PC-9 (cell line): ENCODE data around the gene MIDN. TPM values are rescaled to one million over a fixed set of nuclear protein-coding genes. Genes with fewer than 3 reads are reported as not detected.

Source experiments
- BruUV-seq: library from RNA; stranded (reverse); fragments of 400-500 nt; replicated peaks from 2 replicates; lab custom pipeline; 2021; lab: Mats Ljungman, UMichigan
- CTCF ChIA-PET: fragments of 300-600 bp; sonication (Branson Sonifier 250); formaldehyde crosslinking; loops from one replicate; lab custom pipeline; 2022; ENCODE audit warnings: antibody characterized with exemption; lab: Charles Lee
- POLR2A ChIA-PET: fragments of 300-600 bp; sonication (Branson Sonifier 250); formaldehyde crosslinking; loops from one replicate; lab custom pipeline; 2022; ENCODE audit warnings: antibody characterized with exemption; ENCODE audit not compliant: unreplicated experiment; lab: Charles Lee
- DNase-seq, 2 experiments: peaks; one replicate each; pipeline versions ENCODE4 v3.0.0 to v3.0.0-alpha.2; 2015 to 2022; ENCODE audit warnings: mixed read lengths in 1 of 2
- H2AFZ ChIP-seq: fragments of 200-600 bp; sonication (generic); 2 replicates; pipeline ENCODE4 v1.8.1; 2017; ENCODE audit warnings: antibody characterized with exemption
- H3F3A ChIP-seq: fragments of 200-600 bp; sonication (generic); 2 replicates; pipeline ENCODE4 v1.8.1; 2017; ENCODE audit warnings: antibody characterized with exemption, mild to moderate bottlenecking, low read depth; ENCODE audit not compliant: insufficient read depth
- H3K27ac ChIP-seq: fragments of 200-600 bp; sonication (generic); 2 replicates; pipeline ENCODE4 v1.6.1; 2016; ENCODE audit warnings: mixed run types
- H3K27me3 ChIP-seq: fragments of 200-600 bp; sonication (generic); 2 replicates; pipeline ENCODE4 v1.6.1; 2016; ENCODE audit warnings: low read depth, mixed run types; ENCODE audit not compliant: insufficient read depth
- H3K36me3 ChIP-seq: fragments of 200-600 bp; sonication (generic); 2 replicates; pipeline ENCODE4 v1.6.1; 2016; ENCODE audit warnings: low read depth, mixed run types
- H3K4me1 ChIP-seq: fragments of 200-600 bp; sonication (generic); replicated peaks from 2 replicates; pipeline ENCODE4 v1.6.1; 2016; ENCODE audit warnings: mixed run types; ENCODE audit not compliant: insufficient read depth
- H3K4me2 ChIP-seq: fragments of 200-600 bp; sonication (generic); 2 replicates; pipeline ENCODE4 v1.6.1; 2017; ENCODE audit warnings: mixed run types
- H3K4me3 ChIP-seq: fragments of 200-600 bp; sonication (generic); 2 replicates; pipeline ENCODE4 v1.6.1; 2016; ENCODE audit warnings: mixed run types
- H3K79me2 ChIP-seq: fragments of 200-600 bp; sonication (generic); 2 replicates; pipeline ENCODE4 v1.6.1; 2017; ENCODE audit warnings: low read depth, mixed run types
- H3K9me2 ChIP-seq: fragments of 200-600 bp; sonication (generic); 2 replicates; pipeline ENCODE4 v1.8.1; 2017; ENCODE audit warnings: mild to moderate bottlenecking; ENCODE audit not compliant: insufficient read depth
- H3K9me3 ChIP-seq: fragments of 200-600 bp; sonication (generic); 2 replicates; pipeline ENCODE4 v1.8.1; 2016; ENCODE audit warnings: low read depth; ENCODE audit not compliant: insufficient read depth
- H4K20me1 ChIP-seq: fragments of 200-600 bp; sonication (generic); 2 replicates; pipeline ENCODE4 v1.8.1; 2017; ENCODE audit not compliant: insufficient read depth
- EZH2 ChIP-seq: fragments of 200-600 bp; sonication (generic); IDR thresholded peaks from 2 replicates; pipeline ENCODE4 v1.8.0; 2017; ENCODE audit warnings: antibody characterized with exemption, low read depth
- intact Hi-C: fragments of 100-400 bp; cut with micrococcal nuclease; formaldehyde crosslinking; loops from one replicate; pipeline ENCODE4 v1.10.0; 2022; ENCODE audit not compliant: unreplicated experiment
- total RNA-seq: library from RNA; stranded (reverse); gene quantifications from 2 replicates; pipeline ENCODE4 v1.2.3, GENCODE V29; 2021
- TF ChIP-seq, protein P1 (sequence below): fragments of 200-600 bp; sonication (generic); conservative IDR thresholded peaks from 2 replicates; pipeline ENCODE4 v1.6.1; 2017; ENCODE audit warnings: mixed run types, antibody characterized with exemption, mild to moderate bottlenecking, moderate library complexity

The MIDN gene
- total RNA-seq, 1 experiment from 2014 or later: 61.4 TPM

GRCh38 chr19:1260749-1261537 is 12.6 kb downstream of the MIDN start:
- H3K9me3 ChIP-seq: no peaks in the 10 kb centered on the region
- intact Hi-C loops: no loop called here
- TF ChIP-seq, protein P1, sequence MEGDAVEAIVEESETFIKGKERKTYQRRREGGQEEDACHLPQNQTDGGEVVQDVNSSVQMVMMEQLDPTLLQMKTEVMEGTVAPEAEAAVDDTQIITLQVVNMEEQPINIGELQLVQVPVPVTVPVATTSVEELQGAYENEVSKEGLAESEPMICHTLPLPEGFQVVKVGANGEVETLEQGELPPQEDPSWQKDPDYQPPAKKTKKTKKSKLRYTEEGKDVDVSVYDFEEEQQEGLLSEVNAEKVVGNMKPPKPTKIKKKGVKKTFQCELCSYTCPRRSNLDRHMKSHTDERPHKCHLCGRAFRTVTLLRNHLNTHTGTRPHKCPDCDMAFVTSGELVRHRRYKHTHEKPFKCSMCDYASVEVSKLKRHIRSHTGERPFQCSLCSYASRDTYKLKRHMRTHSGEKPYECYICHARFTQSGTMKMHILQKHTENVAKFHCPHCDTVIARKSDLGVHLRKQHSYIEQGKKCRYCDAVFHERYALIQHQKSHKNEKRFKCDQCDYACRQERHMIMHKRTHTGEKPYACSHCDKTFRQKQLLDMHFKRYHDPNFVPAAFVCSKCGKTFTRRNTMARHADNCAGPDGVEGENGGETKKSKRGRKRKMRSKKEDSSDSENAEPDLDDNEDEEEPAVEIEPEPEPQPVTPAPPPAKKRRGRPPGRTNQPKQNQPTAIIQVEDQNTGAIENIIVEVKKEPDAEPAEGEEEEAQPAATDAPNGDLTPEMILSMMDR: no peak
- TF ChIP-seq EZH2: no peak
- H3K27ac ChIP-seq: peak overlapping the region; percentile 92
- H2AFZ ChIP-seq: no peak overlapping the region
- peak overlapping the region; percentile 94 for H3K4me3 ChIP-seq
- H3K36me3 ChIP-seq: no peaks in the 10 kb centered on the region
- H3K79me2 ChIP-seq: peaks cover 21% of the 10 kb centered on the region
- CTCF ChIA-PET: no interaction called here
- BruUV-seq: TSS peak; percentile 8
- H3F3A ChIP-seq: peaks cover 64% of the 10 kb centered on the region
- POLR2A ChIA-PET: no interaction called here
- H3K9me2 ChIP-seq: no peaks in the 10 kb centered on the region
- H4K20me1 ChIP-seq: 0 out of 2 replicates have a peak, but pooled peaks cover 3% of the 10 kb centered on the region
- peaks cover 63% of the 10 kb centered on the region for H3K4me1 ChIP-seq
- peak overlapping the region; percentile 97 for H3K4me2 ChIP-seq
- H3K27me3 ChIP-seq: no peaks in the 10 kb centered on the region
- peak; percentile 78 to 93 for DNase-seq

DNA sequence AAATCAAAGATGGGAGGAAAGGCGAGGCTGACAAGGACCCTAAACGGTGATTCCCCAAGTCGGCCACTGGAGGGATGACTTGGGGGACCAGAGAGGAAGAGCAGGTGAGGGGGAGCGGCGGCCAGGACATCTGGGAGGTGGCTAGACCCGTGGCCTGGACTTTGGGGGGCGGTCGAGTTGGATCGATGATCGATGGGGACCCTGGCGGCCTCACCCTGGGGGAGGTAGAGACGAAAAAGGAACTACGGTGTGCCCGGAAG is 13.1 kb downstream of the MIDN start:
- Histone ChIP-seq H4K20me1 (0 out of 2 replicates have a peak, but pooled peaks cover 3% of the 10 kb centered on the region), H3K9me2 (no peaks in the 10 kb centered on the region), H3K36me3 (no peaks in the 10 kb centered on the region), H2AFZ (no peak overlapping the region), H3K4me3 (peak overlapping the region; percentile 94), H3K4me1 (peaks cover 65% of the 10 kb centered on the region), H3K27me3 (no peaks in the 10 kb centered on the region), H3K79me2 (peaks cover 16% of the 10 kb centered on the region), H3K4me2 (peak overlapping the region; percentile 97), H3K27ac (peak overlapping the region; percentile 90), H3F3A (peaks cover 65% of the 10 kb centered on the region), H3K9me3 (no peaks in the 10 kb centered on the region)
- TF ChIP-seq EZH2: no peak
- CTCF ChIA-PET: no interaction called here
- intact Hi-C loops: no loop called here
- POLR2A ChIA-PET: interaction anchor here (0.6 to 1.1 kb wide), 2 partner anchors 8 to 157 kb away, joined by 3 to 4 read pairs; no protein-coding TSS in a partner anchor
- no peak for DNase-seq
- BruUV-seq: no TSS peak

DNA sequence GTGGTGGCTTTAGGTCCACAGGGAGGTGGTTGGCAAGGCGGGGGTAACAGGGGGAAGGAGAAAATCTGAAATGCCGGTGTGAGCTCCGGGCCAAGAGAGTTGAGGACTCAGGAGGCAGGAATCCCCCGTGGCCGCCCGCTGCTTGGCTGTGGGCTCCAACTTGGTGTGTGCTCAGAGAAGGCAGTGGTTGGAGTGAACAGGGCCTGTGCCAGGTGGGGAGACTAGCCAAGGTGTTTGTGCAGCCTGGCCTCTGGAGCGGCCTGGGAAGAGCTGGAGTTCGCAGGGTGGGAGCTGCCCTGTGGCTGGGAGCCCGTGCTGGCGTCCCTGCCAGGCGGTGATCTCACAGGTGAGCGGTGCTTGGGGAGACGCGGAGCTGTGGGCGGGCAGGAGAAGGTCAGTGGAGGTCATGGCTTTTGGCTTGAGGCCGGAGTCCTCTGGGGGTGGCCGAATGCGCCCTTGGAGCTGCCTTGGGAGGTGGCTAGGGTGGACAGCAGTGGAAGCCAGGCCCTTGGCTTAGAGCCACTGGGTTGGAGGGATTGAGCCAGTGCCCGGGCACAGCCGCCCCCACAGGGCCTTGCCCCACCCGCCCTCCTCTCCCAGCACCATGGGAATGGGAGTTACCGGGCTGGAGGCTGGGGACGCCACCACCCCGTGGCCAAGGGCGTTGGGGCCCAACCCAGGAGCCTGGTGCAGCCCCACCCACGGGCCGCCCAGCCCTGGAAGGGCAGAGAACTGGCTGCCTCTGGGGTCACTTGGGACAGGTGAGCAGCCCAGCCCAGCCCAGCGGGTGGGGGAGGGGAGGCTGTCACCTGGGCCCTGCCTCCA is 13.6 kb downstream of the MIDN start:
- Histone ChIP-seq H3K4me1 (peaks cover 61% of the 10 kb centered on the region), H4K20me1 (0 out of 2 replicates have a peak, but pooled peaks cover 1% of the 10 kb centered on the region), H3K4me2 (peak overlapping the region; percentile 97), H3K36me3 (no peaks in the 10 kb centered on the region), H3K27ac (peak overlapping the region; percentile 90), H3K9me2 (no peaks in the 10 kb centered on the region), H3K9me3 (no peaks in the 10 kb centered on the region), H3F3A (peaks cover 59% of the 10 kb centered on the region), H3K27me3 (no peaks in the 10 kb centered on the region), H3K79me2 (peaks cover 11% of the 10 kb centered on the region), H2AFZ (no peak overlapping the region), H3K4me3 (peak overlapping the region; percentile 94)
- DNase-seq: peak; percentile 79 to 96
- BruUV-seq: TSS peak; percentile 53
- intact Hi-C loops: loop anchor here (1.0 kb wide), 1 partner anchor 9 kb away; no protein-coding TSS in a partner anchor
- TF ChIP-seq EZH2: no peak
- TF ChIP-seq, protein P1: no peak
- POLR2A ChIA-PET: interaction anchor here (0.6 to 1.1 kb wide), 4 partner anchors 9 to 197 kb away, joined by 3 to 4 read pairs (median 4); no protein-coding TSS in a partner anchor
- CTCF ChIA-PET: no interaction called here
